Myocyte (in vitro differentiated cells): ENCODE results near the gene PDE4B. TPM values are rescaled to one million over a fixed set of nuclear protein-coding genes. Genes with fewer than 3 reads are reported as not detected.
A peak's percentile ranks its signal among the peaks of the same experiment; 100 is the strongest.
"Not testable (repeated sequence)": the region's sequence is repeated elsewhere in the genome, so short reads cannot be mapped to it uniquely, and the experiment has no call there.

ENCODE experiments used
- DNase-seq: peaks from one replicate; pipeline ENCODE4 v3.0.0-alpha.2; 2012; ENCODE audit warnings: low read depth
- total RNA-seq: library from RNA; depleted of rRNA; stranded (reverse); fragments of >200 nt; gene quantifications from 2 replicates; pipeline ENCODE4 v1.2.3, GENCODE V29; 2014

PDE4B gene
- total RNA-seq, 1 donor from 2014 or later: 29.5 TPM

DNA sequence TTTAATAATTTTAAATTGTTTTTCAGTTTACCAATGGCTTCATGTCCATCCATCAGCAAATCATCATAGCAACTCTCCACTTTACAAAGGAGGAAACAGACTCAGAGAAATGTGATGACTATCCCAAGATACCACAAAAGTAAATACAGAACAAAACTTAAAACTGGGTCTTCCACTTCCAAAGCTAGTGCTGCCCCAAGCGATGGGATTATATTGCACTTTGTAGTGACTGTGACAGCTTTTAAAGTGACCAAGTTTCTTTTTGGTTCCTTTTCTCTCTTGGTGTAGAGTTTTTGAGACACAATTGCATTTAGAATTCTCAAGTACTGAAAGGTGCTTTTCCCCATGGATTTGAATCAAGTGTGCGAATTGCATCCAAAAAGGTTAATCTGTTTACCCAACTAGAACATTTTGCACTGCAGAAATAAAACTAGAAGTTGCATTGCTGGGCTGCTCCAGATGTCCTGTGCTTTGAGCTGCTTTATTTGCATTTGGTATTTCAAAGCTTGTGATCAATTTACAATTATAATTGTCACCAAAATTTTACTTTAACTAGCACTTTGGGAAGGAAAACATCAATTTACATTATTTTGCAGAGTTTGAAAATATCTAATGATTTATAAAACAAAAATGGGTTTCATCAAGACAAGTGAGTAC lies 320.2 kb downstream of the PDE4B start:
- DNase-seq: no peak

DNA sequence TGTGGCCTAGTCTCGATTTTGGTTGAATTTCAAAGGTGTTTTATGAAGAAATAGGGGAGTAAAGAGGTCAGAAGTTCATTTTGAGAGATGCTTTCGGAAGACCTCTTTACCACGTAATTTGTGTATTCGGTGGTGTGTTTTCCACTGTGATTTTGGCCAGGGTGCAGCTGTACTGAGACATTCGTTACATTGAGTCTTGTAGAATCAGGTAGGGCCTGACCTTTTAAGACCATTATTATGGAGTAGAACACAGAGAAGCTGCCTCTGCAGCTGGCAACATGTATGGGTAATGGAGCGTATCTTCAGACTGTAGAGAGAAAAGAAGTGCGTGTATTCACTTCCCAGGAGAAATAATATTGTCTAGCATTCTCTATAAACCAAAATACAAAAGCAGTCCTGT lies 326.5 kb downstream of the PDE4B start:
- no peak for DNase-seq

DNA sequence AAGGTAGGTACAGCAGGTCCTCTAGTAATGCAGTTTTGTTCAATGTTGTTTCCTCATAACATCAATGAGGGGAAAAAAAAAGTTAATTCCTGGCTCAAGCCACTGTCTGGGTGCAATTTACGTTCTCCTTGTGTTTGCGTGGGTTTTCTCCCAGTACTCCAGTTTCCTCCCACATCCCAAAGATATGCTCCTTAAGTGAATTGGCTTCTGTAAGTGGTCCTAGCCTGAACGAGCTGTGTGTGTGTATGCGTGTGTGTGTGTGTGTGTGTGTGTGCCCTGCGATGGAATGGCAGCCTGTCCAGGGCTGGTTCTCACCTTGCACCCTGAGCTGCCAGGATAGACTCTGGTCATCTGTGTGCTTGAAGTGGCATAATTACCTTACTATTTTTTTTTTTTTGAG lies 332.0 kb downstream of the PDE4B start:
- DNase-seq: no peak

- DNase-seq: not testable (repeated sequence)
Observed at GRCh38 chr1:66128641-66129040, 335.9 kb downstream of the PDE4B start.

DNA sequence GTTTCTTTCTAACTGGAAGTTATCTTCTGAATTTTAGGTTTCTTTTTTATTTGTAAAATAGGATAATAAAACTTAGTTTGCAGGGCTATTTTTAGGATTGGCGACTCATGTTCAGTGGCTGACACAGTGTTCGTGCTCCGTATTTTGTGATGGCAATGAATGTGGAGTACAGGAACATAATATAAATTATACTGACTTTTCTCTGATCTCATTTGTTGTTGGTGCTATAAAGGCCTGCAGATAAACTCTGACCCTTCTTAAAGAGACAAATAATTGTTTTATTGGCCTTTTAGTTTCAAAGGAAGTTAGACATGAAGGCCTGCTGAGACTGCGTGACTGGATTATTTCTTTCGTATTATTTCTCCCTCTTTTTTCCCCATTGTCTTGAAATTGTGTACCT lies 339.6 kb downstream of the PDE4B start:
- DNase-seq: peak; percentile 14

- no peak for DNase-seq
Observed at GRCh38 chr1:66134004-66134403, 341.3 kb downstream of the PDE4B start.

DNA sequence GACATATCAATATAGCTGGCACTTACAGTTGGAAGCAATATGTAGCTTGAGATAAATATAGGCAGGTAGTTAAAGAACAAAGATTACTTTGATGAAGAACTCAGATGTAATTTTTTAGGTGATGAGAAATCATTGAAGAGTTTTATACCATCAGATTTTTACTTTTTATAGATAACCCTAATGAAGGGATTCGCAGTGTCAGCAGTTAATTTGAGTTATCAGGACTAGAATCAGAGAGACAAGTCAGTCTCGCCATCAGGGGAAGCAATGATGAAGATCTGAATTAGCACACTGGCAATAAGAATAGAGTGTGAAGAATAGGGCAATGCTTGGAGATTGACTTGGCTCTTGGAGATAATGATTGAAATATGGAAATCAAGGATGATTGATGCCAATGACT lies 342.5 kb downstream of the PDE4B start:
- DNase-seq: no peak

- not testable (repeated sequence) for DNase-seq
Observed at GRCh38 chr1:66136423-66136822, 343.7 kb downstream of the PDE4B start.

- DNase-seq: peak; percentile 21
Observed at GRCh38 chr1:66137235-66137634, 344.5 kb downstream of the PDE4B start.

DNA sequence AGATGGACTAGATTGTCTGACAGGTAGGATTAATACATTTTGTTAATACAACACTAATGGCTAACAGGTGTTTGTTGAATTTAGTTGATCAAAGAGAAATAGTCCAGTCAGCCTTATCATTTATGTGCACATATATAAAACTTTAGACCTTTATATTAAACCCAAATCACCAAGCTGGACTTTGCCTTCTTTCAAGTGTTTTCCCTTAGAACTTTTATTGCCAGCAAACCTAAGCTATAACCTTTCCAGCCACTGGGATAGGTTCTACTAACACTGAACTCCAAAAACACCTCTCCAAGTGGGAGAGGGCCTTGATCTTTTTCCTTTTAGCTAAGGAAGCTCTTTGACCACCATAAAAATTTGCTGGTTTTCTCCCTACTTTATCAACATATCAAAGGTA lies 345.9 kb downstream of the PDE4B start:
- no peak for DNase-seq

DNA sequence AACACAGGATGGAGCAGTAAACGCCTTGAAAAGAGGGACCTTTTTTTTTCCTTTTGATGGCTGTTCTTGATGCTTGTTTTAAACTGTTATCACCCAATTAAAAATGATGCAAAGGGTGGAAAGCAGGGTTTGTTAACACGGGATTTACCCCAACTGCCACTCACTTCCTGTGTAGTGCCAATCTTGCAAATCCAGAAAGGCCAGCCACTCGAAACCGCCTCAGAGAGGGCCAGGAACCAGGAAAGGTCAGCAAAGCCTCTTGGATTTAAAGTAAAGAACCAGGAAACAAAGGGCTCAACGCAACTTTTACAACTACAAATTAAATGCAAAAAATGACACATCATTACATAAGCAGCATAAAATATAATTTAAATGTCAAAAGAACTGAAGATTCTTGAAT lies 347.4 kb downstream of the PDE4B start:
- DNase-seq: no peak

DNA sequence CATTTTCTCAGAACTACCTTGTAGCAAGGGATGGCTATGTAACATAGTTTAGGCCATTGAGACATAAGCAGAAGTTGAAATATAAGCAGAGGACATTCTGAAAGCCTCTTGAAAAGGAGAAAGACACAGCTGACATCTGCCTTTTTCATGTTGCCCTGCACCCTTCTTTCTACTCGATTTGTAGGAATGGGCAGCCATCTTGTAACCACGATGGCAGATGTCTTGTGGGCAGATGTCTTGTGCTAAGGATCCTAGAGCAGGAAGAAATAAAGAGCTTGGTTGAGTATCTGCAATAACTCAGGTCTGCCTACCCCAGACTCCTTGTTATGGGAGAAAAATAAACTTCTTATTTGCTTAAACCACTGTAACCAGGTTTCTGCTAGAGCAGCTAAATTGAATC lies 351.0 kb downstream of the PDE4B start:
- peak; percentile 60 for DNase-seq

DNA sequence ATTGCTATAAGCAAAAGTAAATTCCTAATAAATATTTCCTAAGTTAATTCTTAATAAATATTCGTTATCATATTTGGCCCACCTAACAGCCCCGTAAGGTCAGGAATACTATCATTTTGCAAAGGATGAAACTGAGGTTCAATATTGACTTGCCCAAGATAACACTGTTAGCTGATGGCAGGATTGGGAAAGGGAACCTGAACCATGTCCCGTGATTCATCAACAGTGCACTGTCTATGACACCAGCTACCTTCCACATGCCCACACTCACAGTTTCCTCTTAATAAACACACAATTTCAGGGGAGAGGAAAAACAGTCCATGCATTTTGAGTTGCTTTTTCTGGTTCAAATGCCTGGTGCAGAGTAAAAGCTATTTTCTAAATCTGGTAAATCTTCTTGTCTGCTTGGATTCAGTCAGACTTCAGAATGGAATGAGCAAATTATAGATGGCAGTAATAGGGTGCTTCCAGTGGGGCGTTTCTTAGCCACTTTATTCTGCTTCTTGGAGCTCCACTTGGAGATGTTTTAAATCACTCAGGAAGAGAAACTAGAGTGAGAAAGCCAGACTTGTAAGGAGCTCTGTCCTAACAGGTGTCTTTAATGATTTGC lies 354.6 kb downstream of the PDE4B start:
- DNase-seq: no peak

GRCh38 chr1:66152034-66152433 lies 359.3 kb downstream of the PDE4B start:
- DNase-seq: no peak

DNA sequence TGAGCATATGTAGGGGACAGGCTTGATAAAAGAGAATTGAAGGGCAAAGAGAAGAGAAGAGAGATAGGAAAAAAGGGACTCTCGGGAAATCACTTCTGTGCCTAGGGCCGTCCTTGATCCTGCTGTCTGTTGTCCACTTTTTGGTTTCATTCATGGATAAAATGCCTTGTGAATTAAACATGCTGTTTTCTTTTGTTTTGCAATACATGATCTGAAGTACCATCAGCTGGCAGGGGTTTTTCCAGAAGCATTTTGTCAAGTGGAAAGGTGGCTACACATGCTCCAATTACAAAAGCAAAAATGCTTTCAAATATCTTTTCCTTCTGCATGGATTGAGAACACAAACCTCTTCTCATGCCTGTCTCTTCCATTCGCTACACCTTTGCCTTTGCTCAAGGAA lies 361.7 kb downstream of the PDE4B start:
- DNase-seq: no peak

DNA sequence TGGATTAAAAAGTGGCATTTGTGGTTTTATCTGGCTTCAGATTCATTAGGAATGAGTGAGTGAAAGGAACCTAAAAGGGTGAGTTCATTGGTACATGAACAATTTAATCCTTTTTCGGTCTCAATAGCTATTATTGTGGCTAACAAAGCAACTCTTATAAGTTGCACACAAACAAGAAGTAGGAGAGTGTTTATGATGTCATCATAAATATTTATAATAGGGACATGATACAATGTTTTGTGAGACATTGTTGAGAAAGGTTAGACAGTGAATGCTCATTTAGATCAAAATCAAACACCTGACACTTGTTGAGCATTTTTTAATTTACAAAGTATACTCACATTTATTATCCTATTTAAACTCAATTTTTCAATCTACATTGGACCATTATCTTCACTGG lies 363.4 kb downstream of the PDE4B start:
- no peak for DNase-seq

GRCh38 chr1:66159800-66160199 lies 367.1 kb downstream of the PDE4B start:
- DNase-seq: no peak

DNA sequence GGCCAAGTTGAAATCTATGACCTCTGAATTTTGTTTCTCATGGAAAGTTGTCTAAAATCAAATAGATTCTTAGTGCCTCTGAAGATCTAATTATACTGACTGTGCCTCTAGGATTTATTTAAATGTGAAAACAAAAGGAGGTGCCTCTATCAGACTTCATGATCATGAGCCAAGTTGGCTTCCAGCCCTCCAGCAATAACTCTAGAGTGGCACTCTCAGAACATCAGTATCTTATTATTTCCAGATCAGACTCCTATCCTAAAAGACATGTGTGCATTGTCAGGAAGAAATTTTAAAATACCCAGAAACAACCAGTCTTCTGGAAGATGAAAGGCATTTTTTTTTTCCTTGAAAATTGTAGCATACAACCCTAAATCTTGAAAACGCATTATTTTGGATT lies 368.0 kb downstream of the PDE4B start:
- no peak for DNase-seq

DNA sequence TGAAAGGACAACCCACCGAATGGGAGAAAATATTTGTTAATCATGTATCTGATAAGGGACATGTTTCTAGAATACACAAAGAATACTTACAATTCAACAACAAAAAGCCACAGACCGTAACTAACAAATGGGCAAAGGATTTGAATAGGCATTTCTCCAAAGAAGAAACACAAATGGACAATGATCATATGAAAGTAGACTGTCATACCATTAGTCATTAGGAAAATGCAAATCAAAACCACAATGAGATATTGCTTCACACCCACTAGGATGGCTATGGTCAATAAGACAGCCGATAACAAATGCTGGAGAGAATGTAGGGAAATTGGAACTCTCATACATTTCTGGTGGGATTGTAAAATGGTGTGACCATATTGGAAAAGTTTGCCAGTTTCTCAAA lies 374.1 kb downstream of the PDE4B start:
- no peak for DNase-seq

DNA sequence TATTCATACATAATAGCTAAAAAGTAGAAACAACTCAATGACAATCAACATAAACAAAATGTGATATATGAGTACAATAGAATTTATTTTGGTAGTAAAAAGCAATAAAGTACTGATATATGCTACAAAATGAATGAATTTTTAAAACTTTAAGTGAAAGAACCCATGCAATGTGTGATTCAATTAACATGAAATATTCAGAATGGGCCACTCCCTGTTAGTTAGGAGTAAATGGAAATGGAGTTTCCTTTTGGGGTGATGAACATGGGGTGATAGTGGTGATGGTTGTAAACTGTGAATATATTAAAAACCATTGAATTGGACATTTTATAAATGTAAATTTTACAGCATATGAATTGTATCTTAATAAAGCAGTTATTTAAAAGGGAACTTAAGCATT lies 374.6 kb downstream of the PDE4B start:
- DNase-seq: no peak

DNA sequence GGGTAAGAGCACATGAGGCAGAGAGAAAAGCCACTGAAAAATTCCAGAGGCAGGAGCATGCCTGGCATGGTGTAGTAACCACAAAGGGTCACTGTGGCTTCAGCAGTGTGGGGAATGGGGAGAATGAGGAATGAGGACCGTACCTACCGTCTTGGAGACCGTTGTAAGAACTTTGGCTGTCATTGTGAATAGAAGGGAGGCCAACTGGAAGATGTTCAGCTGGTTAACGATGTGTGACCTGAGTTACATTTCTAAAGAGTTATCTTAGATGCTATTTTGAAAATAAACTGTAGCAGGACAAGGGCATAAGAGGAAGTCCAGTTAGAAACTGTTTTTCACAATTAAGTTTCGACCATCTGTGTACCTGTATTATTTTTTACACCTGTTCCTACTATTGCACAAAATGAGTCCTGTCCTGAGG lies 375.8 kb downstream of the PDE4B start:
- DNase-seq: peak; percentile 88

- DNase-seq: no peak
Observed at GRCh38 chr1:66168948-66169671, 376.4 kb downstream of the PDE4B start.

DNA sequence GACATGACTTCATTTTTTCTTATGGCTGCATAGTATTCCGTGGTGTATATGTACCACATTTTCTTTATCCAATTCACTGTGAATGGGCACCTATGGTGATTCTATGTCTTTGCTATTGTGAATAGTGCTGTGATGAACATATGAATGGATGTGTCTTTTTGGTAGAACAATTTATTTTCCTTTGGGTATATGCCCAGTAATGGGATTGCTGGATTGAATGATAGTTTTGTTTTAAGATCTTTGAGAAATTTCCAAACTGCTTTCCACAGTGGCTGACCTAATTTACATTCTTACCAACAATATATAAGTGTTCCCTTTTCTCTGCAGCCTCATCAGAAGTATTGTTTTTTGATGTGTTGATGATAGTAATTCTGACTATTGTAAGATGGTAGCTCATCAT lies 379.6 kb downstream of the PDE4B start:
- no peak for DNase-seq
